HepG2 (cell line): ENCODE results near the gene TEX19. TPM values are rescaled to one million over a fixed set of nuclear protein-coding genes. Genes with fewer than 3 reads are reported as not detected.

Experiments used
- BRCA1 ChIP-seq: sonication (generic); formaldehyde crosslinking; IDR thresholded peaks from 2 replicates; pipeline ENCODE4 v1.4.0; 2020; ENCODE audit warnings: missing genetic modification reagents
- CEBPB ChIP-seq: IDR thresholded peaks from 2 replicates; pipeline ENCODE4 v1.6.1; 2011; ENCODE audit warnings: low read depth, low read length, improper control_type of control experiment, borderline replicate concordance
- FOXM1 ChIP-seq: sonication (generic); formaldehyde crosslinking; IDR thresholded peaks from 2 replicates; pipeline ENCODE4 v1.5.0; 2020; ENCODE audit warnings: missing genetic modification reagents
- NRL ChIP-seq: sonication (generic); formaldehyde crosslinking; IDR thresholded peaks from 2 replicates; pipeline ENCODE4 v1.5.0; 2020; ENCODE audit warnings: missing genetic modification reagents, mild to moderate bottlenecking, moderate library complexity, borderline replicate concordance
- TBL1XR1 ChIP-seq: fragments of 150-350 bp; IDR thresholded peaks from 2 replicates; pipeline ENCODE4 v1.6.1; 2014; ENCODE audit warnings: borderline replicate concordance, low read length; ENCODE audit not compliant: partially characterized antibody
- ZMYM3 ChIP-seq: sonication (generic); formaldehyde crosslinking; IDR thresholded peaks from 2 replicates; pipeline ENCODE4 v1.5.1; 2020; ENCODE audit warnings: mild to moderate bottlenecking, missing genetic modification reagents
- ZNF605 ChIP-seq: sonication (generic); formaldehyde crosslinking; IDR thresholded peaks from 2 replicates; pipeline ENCODE4 v1.8.0; 2022; ENCODE audit warnings: mild to moderate bottlenecking, missing genetic modification reagents
- ZNF841 ChIP-seq: sonication (generic); formaldehyde crosslinking; IDR thresholded peaks from 2 replicates; pipeline ENCODE4 v1.8.1; 2023; ENCODE audit warnings: missing genetic modification reagents, borderline replicate concordance
- polyA plus RNA-seq, 8 experiments: library from polyadenylated mRNA; depleted of rRNA in 3 of 8; stranded (reverse) in 7 of 8; unstranded in 1 of 8; fragments of >200 nt; fragmentation: Illumina TruSeq in 4 of 8; extraction: Trizol in 4 of 8; gene quantifications; 2 replicates each; pipeline versions ENCODE4 v1.2.1 to v1.2.3, GENCODE V29; 2011 to 2016; ENCODE audit warnings: low read depth in 4 of 8, missing spikeins in 1 of 8, mixed read lengths in 1 of 8; ENCODE audit not compliant: insufficient read depth in 1 of 8
- total RNA-seq, 5 experiments: library from RNA; depleted of rRNA; stranded (reverse); fragments of >200 nt; fragmentation: Illumina TruSeq; extraction: Trizol; gene quantifications; 2 replicates each; pipeline ENCODE4 v1.2.3, GENCODE V29; 2016; ENCODE audit warnings: low read depth in 1 of 5
- TF ChIP-seq, protein P1 (sequence below): sonication (generic); formaldehyde crosslinking; IDR thresholded peaks from 2 replicates; pipeline ENCODE4 v1.5.1; 2020; ENCODE audit warnings: missing genetic modification reagents, mild to moderate bottlenecking, borderline replicate concordance
- TF ChIP-seq, protein P2 (sequence below), 2 experiments: sonication (generic) in 1 of 2; formaldehyde crosslinking in 1 of 2; IDR thresholded peaks; 2 replicates each; pipeline versions ENCODE4 v1.4.0 to v1.6.1; 2016 to 2020; ENCODE audit warnings: borderline replicate concordance in 1 of 2, low read depth in 1 of 2, mild to moderate bottlenecking in 1 of 2, missing genetic modification reagents in 1 of 2
- TF ChIP-seq, protein P3 (sequence below): sonication (generic); formaldehyde crosslinking; IDR thresholded peaks from 2 replicates; pipeline ENCODE4 v1.4.0; 2020; ENCODE audit warnings: mild to moderate bottlenecking, missing genetic modification reagents
- TF ChIP-seq, protein P4 (sequence below): sonication (generic); formaldehyde crosslinking; IDR thresholded peaks from 2 replicates; pipeline ENCODE4 v1.4.0; 2020; ENCODE audit warnings: missing genetic modification reagents, borderline replicate concordance
- TF ChIP-seq, protein P5 (sequence below): sonication (generic); formaldehyde crosslinking; IDR thresholded peaks from 2 replicates; pipeline ENCODE4 v1.8.1; 2023; ENCODE audit warnings: missing genetic modification reagents, inconsistent platforms, borderline replicate concordance

TEX19 gene
- total and polyA plus RNA-seq, 2 of the 13 experiments (the other 11 are each of a cell fraction or from before 2014, with no cell fraction given): 1.3 to 6.0 TPM

DNA sequence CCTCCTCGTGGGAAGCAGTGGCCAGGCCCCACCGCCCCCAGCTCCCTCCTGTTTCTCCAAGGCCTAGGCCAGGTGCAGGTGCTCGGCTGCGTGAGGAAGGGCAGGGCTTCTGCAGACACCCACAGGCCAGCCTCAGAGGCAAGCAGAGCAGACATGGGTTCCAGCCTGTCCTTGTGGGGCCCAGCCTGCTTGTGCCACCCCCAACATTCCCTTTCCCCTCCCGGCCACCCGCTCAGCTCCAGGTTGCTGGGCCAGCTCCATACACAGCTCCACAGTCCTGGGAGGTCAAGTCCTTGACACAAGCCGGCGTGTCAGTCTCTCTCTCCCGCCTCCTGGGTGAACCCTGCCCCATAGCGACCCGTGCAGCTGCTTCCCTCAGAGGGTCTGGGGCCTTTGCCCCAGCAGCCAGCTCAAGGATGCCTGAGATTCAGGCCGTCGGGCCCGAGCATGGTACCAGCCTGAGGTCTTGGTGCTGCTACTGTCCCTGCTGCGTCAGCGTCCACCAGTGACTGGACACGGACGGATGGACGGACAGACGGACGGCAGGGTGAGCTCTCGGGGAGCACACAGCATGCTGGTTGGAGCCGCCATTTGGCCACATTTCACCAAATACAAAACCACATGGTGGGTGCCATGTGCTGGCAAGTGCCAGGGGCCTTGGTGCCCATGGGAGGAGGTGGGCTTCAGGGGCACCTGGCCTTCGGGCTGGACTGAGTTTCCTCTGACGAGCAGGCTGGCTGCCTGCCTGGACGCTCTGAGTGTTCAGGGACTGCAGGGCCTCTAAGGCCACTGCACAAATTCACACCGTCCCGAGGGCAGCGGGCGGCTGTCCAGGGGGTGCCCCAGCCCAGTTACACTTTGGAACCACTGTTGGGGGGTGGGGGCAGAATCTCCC is 33.5 kb upstream of the TEX19 start (continued):
- TF ChIP-seq, protein P1, sequence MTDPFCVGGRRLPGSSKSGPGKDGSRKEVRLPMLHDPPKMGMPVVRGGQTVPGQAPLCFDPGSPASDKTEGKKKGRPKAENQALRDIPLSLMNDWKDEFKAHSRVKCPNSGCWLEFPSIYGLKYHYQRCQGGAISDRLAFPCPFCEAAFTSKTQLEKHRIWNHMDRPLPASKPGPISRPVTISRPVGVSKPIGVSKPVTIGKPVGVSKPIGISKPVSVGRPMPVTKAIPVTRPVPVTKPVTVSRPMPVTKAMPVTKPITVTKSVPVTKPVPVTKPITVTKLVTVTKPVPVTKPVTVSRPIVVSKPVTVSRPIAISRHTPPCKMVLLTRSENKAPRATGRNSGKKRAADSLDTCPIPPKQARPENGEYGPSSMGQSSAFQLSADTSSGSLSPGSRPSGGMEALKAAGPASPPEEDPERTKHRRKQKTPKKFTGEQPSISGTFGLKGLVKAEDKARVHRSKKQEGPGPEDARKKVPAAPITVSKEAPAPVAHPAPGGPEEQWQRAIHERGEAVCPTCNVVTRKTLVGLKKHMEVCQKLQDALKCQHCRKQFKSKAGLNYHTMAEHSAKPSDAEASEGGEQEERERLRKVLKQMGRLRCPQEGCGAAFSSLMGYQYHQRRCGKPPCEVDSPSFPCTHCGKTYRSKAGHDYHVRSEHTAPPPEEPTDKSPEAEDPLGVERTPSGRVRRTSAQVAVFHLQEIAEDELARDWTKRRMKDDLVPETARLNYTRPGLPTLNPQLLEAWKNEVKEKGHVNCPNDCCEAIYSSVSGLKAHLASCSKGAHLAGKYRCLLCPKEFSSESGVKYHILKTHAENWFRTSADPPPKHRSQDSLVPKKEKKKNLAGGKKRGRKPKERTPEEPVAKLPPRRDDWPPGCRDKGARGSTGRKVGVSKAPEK (CRISPR knock-in tag): peak; percentile 91; the same call in 1 of the 2 replicates
- TF ChIP-seq ZMYM3 (CRISPR knock-in tag) (no peak; the same call in none of the 2 replicates), CEBPB (no peak), NRL (peak; percentile 94), ZNF841 (CRISPR knock-in tag) (no peak), FOXM1 (CRISPR knock-in tag) (no peak), ZNF605 (CRISPR knock-in tag) (peak; percentile 81; the same call in 1 of the 2 replicates), TBL1XR1 (peak; percentile 44), BRCA1 (CRISPR knock-in tag) (no peak)
- TF ChIP-seq, protein P2, sequence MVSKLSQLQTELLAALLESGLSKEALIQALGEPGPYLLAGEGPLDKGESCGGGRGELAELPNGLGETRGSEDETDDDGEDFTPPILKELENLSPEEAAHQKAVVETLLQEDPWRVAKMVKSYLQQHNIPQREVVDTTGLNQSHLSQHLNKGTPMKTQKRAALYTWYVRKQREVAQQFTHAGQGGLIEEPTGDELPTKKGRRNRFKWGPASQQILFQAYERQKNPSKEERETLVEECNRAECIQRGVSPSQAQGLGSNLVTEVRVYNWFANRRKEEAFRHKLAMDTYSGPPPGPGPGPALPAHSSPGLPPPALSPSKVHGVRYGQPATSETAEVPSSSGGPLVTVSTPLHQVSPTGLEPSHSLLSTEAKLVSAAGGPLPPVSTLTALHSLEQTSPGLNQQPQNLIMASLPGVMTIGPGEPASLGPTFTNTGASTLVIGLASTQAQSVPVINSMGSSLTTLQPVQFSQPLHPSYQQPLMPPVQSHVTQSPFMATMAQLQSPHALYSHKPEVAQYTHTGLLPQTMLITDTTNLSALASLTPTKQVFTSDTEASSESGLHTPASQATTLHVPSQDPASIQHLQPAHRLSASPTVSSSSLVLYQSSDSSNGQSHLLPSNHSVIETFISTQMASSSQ (IDR thresholded peaks at IDR 0.05; ENCODE audit: low read depth): no peak
- TF ChIP-seq, protein P2 (CRISPR knock-in tag; IDR thresholded peaks at IDR 0.05; ENCODE audit: borderline replicate concordance): peak; percentile 82
- TF ChIP-seq, protein P3, sequence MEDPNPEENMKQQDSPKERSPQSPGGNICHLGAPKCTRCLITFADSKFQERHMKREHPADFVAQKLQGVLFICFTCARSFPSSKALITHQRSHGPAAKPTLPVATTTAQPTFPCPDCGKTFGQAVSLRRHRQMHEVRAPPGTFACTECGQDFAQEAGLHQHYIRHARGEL (CRISPR knock-in tag): 0 out of 2 replicates have a peak, but pooled peaks have one; percentile 33
- TF ChIP-seq, protein P4, sequence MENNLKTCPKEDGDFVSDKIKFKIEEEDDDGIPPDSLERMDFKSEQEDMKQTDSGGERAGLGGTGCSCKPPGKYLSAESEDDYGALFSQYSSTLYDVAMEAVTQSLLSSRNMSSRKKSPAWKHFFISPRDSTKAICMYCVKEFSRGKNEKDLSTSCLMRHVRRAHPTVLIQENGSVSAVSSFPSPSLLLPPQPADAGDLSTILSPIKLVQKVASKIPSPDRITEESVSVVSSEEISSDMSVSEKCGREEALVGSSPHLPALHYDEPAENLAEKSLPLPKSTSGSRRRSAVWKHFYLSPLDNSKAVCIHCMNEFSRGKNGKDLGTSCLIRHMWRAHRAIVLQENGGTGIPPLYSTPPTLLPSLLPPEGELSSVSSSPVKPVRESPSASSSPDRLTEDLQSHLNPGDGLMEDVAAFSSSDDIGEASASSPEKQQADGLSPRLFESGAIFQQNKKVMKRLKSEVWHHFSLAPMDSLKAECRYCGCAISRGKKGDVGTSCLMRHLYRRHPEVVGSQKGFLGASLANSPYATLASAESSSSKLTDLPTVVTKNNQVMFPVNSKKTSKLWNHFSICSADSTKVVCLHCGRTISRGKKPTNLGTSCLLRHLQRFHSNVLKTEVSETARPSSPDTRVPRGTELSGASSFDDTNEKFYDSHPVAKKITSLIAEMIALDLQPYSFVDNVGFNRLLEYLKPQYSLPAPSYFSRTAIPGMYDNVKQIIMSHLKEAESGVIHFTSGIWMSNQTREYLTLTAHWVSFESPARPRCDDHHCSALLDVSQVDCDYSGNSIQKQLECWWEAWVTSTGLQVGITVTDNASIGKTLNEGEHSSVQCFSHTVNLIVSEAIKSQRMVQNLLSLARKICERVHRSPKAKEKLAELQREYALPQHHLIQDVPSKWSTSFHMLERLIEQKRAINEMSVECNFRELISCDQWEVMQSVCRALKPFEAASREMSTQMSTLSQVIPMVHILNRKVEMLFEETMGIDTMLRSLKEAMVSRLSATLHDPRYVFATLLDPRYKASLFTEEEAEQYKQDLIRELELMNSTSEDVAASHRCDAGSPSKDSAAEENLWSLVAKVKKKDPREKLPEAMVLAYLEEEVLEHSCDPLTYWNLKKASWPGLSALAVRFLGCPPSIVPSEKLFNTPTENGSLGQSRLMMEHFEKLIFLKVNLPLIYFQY (CRISPR knock-in tag): peak; percentile 68; the same call in 1 of the 2 replicates
- TF ChIP-seq, protein P5, sequence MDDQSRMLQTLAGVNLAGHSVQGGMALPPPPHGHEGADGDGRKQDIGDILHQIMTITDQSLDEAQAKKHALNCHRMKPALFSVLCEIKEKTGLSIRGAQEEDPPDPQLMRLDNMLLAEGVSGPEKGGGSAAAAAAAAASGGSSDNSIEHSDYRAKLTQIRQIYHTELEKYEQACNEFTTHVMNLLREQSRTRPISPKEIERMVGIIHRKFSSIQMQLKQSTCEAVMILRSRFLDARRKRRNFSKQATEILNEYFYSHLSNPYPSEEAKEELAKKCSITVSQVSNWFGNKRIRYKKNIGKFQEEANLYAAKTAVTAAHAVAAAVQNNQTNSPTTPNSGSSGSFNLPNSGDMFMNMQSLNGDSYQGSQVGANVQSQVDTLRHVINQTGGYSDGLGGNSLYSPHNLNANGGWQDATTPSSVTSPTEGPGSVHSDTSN (CRISPR knock-in tag): no peak
